Keratinocyte (primary cell): Measurements from ENCODE around the gene KRTAP20-3.

Experiments
- CTCF ChIP-seq, 3 experiments: IDR thresholded peaks in 1 of 3; conservative IDR thresholded peaks in 1 of 3; optimal IDR thresholded peaks in 1 of 3; 2 replicates in 2 of 3; 3 replicates in 1 of 3; pipeline versions ENCODE3 to v1.5.1; 2011; ENCODE audit warnings: low read length in 3 of 3, mild to moderate bottlenecking in 3 of 3, moderate library complexity in 2 of 3, control low read depth in 1 of 3, inconsistent platforms in 1 of 3; ENCODE audit not compliant: insufficient read depth in 2 of 3; ENCODE audit errors: extremely low read depth in 1 of 3
- EZH2 ChIP-seq: IDR thresholded peaks from one replicate; pipeline ENCODE4 v1.6.1; 2012; ENCODE audit warnings: inconsistent platforms, mild to moderate bottlenecking, low read length, moderate library complexity

GRCh38 chr21:30628109-30628508 lies 14.6 kb upstream of the KRTAP20-3 start:
- TF ChIP-seq CTCF (optimal IDR thresholded peaks at IDR 0.05 in 1 of 3, IDR thresholded peaks at IDR 0.05 in 1 of 3, conservative IDR thresholded peaks at IDR 0.05 in 1 of 3; ENCODE audit: extremely low read depth in 1 of 3, insufficient read depth in 2 of 3, low read length in 3 of 3) (no peak), EZH2 (no peak)
